Endometrial microvascular endothelial cells (primary cell): ENCODE data around the gene MRPL2. TPM values are rescaled to one million over a fixed set of nuclear protein-coding genes. Genes with fewer than 3 reads are reported as not detected.

Experiments used
- in situ Hi-C: cut with HindIII; loops from 2 replicates; pipeline ENCODE4 v1.10.0; 2017; ENCODE audit warnings: low sequenced_read_pairs, low pct_unique_long_range_greater_than_20kb; ENCODE audit errors: inconsistent ontology term
- total RNA-seq: library from RNA; depleted of rRNA; stranded (reverse); fragments of >200 nt; gene quantifications from one replicate; pipeline ENCODE4 v1.2.3, GENCODE V29; 2015; ENCODE audit errors: inconsistent ontology term

The MRPL2 gene
- total RNA-seq, 1 donor from 2014 or later = 29.3 TPM

DNA sequence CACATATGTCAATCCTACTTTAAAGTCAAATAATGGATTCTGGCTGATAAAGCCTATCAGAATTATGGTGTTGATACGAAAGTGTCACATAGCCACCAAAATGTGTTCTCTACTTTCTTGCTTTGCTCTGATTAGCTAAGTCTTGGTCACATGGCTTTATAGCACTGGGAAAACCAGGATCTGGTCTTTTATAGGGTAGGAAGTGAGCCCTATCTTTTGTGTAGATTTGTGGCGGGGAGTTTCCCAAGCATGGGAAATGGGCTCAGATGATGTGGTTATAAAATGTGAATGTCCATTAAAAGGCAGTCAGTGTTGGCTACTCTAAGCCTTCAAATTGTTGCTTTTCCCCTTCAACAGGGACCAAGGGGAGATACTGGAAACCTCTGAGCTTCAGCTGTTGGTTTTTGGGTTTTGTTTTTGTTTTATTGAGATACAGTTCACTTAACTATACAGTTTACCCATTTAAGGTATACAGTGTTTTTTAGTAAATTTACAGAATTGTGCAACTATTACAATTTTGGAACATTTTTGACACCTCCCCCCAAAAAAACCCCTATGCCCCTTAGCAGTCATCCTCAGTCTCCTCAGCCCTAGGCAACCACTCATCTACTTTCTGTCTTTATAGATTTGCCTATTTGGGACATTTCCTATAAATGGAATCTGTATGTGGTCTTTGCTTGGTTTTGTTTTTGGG is 25.6 kb downstream of the MRPL2 start:
- in situ Hi-C loops = no loop called here

DNA sequence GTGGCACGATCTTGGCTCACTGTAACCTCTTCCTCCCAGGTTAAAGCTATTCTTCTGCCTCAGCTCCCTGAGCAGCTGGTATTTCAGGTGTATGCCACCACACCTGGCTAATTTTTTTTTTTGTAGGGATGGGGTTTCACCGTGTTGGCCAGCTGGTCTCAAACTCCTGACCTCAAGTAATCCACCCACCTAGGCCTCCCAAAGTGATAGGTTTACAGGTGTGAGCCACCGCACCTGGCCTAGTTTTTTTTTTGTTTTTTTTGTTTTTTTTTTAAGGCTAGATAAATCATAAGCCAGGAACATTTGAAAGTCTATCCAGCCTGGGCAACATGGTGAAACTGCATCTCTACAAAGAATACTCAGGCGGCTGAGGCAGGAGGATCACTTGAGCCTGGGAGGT is 26.9 kb downstream of the MRPL2 start:
- in situ Hi-C loops = no loop called here

DNA sequence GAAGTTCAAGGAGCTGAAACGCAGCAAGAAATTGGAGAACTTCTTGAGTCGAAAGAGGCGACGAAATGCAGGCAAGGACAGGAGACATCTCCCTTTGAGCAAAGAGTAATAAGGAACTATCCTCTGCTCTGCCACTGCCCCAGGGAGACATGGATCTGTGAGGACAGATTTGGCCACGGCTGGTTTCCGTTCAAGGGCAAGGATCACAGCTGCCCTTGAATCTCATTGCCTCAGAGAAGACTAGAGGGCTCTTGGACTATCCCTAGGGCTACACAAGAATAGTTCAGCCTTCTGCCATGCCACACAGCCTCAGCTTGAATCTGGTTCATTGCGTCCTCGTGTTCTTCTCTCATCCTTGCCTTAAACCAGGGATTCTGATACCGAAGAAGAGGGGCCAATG is 30.1 kb downstream of the MRPL2 start:
- in situ Hi-C loops = no loop called here

DNA sequence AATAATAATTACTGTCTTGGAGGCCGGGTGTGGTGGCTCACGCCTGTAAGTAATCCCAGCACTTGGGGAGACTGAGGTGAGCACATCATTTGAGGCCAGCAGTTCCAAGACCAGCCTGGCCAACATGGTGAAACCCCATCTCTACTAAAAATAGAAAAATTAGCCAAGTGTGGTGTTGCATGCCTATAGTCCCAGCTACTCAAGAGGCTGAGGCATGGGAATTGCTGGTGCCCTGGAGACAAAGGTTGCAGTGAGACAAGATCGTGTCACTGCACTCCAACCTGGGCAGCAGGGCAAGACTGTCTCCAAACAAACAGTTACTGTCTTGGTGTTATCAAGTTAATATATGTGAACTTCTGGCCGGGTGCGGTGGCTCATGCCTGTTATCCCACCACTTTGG is 32.9 kb downstream of the MRPL2 start:
- in situ Hi-C loops = no loop called here

DNA sequence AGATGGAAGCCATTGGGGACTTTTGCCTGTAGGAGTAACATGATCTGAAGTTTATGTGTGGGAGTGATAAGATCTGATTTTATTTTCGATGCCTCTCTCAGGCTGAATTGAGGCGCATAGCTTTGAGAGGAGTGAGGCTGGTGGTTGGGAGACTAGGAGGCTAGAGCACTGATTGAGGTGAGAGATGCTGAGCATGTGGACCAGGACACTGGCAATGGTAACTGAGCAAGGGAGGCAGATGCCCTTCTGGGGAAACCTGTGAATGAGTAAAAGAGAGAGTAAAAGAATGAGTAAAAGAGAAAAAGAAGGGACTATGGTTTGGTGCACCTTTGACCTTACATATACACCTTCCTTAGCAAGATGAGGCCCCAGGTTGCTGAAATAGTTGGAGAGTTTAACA is 34.8 kb downstream of the MRPL2 start:
- in situ Hi-C loops = no loop called here

DNA sequence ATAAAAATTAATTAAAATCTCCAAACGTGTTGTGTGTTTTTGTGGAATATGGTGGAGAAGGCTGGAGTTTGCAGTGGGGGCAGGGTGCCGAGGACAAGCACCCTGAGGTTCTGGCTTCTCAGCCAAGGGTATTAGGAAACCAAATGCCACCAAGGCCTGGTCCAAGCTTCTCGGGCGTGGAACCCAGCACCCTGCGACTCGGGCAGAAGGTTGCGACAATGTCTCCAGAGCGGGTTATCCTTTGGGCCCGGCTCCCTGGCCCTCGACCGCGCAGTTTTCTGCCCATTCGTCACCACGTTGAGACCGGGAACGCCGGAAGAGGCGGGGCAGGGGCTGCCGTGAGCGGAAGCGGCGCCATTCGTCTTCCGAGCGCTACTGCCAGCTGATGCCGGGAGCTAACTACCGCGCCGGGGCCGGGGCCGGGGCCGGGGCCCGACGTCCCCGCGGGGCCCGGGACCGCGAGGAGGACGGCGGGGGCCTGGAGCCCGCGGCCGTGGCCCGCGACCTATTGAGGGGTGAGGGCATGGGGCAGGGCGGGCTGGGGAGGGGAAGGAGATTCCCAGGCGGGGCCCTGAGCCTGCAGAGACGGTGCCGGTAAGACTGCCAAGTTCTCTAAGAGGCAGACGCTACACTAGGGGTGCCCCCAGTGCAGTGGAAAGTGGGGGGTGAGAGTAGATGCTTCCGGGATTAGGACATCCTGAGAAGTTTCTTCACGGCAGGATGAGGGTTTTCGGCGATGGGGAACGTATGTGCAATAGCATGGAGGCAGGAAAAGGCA is 37.8 kb downstream of the MRPL2 start, which contains the start of gene RRP36:
Gene RRP36 (plus strand): TSS at position 354 of the 778 bp plus-strand sequence. CDS start 32 bp downstream, at position 386.
- in situ Hi-C loops = no loop called here

DNA sequence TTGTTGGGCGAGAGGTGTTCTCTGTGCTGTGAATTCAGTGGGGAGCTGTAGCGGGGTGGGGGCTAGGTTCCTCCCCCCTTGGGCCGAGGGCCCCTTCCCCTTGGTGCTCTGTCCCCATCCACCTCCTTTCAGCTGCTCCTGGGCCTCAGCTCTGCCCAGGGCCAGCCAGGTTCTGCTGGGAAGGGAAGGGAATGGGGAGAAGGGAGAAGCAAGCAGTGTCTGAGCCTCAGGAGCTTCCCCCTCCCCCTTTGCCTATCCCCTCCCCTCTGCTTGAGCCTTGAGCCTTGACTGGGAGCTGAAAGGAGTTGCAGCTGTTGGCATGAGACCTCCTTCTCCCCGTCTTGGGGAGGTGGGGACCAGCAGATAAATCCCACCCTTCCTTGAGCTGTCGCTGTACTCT is 38.4 kb downstream of the MRPL2 start:
- in situ Hi-C loops = no loop called here

DNA sequence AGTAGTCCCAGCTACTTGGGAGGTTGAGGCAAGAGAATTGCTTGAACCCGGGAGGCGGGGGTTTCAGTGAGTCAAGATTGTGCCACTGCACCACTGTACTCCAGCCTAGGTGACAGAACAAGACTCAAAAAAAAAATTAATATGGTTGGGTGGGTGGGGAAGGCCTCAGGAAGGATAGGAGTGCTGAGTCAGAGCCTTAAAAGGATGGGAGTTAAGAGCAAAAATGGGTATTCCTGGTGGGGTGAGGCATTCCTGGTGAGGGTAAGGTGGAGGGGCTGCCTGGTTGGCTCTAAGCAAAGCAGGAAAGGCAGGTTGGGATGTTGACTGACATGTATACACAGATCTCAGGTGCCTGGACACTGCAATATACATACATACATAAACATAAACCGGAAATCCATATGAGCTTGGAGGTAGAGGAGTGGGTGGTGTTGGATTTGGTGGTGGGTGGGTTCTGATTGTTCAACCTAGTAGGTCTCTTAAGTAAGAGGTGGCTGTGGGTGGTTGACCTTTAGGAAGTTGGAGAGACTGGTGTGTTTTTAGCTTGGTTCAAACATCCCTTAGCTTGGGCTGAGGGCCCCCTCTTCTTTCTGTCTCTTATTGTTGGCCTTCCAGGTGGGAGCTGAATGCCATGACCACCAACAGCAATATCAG is 39.1 kb downstream of the MRPL2 start:
- in situ Hi-C loops = no loop called here

DNA sequence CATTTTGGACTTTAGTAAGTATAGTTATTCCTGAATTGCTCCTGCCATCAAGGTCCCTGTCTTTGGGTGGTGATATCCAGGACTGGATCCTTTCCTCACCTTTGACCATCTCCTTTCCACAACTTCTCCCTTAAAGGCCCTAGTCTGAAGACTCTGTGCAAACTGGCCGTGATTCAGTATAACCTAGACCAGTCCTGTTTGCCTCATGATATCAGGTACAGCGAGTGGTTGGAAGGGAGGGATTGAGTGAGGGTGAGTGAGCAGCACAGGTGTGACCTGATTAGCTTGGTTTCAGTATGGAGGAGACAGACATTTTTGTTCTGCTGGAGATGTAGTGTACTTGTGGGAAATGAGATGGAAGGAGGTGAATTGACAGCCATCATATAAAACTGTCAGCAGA is 40.1 kb downstream of the MRPL2 start:
- in situ Hi-C loops = no loop called here

DNA sequence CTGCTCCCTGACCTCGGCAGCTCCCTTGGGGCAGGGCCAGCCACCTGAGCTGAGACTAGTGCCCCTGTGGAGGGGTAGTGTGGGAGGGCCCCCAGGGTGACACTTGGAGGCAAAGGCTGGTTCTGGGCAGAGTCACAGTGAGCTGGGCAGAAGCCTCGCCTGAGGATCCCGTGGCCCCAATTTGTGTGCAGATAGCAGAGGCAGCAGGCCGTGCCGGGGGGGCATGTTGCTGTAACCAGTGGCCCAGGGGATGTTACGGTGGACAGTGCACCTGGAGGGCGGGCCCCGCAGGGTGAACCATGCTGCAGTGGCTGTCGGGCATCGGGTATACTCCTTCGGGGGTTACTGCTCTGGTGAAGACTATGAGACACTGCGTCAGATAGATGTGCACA is 42.3 kb downstream of the MRPL2 start:
- in situ Hi-C loops = no loop called here

DNA sequence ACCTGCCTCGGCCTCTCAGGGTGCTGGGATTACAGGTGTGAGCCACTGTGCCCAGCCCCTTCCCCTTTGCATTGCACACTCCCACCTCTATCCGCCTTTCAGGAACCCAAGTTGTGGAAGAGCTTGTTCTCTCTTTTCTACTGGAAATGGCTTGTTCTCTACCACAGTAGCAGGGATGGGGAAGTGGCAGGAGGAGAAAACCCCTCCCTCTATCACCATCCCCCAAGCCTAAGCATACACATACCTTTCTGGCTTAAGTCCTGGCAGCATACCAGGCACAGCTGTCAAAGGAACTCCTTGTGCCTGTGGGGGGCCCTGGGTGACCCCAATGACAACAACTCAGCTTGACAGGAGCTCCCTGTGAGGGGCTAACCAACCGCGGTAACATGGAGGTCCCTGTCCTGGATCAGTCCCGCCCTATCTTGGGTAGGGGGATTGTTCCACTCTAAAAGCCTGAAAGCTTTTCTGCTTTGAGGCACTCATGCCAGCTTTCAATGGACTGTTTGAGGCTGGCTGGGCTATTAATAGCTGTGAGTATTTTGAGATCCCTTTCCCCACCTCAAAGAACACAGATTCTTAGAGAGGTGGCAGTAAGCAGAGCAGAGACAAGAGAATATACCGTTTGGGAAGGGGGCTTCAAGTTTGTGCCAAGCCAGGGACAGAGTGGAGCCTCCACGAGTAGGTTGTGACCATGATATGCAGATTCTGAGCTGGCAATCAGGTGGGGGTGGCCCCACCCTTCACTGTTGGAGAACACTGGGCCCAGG is 42.9 kb downstream of the MRPL2 start:
- in situ Hi-C loops = no loop called here

DNA sequence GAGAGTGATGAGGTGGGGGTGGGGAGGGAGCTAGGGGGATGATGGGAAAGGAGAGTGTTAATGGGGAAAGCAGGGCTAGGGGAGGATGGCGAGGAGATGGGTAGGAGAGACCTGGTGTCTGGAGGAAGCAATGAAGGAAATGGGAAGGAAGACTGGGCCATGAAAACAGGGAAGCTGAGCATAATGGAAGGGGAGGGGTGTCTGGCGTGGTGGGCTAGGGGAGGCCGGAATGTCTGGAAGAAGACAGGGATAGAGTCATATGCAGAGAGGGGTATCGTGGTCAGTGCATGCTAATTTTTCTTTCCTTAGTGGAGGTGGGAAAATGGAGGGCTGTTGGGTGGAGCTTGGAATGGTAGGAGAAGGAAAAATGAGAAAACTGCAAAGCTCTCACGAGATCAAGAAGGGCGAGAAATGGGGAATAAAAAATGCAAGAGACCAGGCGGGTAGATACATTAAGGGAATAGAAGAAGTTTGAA is 44.8 kb downstream of the MRPL2 start:
- in situ Hi-C loops = no loop called here

DNA sequence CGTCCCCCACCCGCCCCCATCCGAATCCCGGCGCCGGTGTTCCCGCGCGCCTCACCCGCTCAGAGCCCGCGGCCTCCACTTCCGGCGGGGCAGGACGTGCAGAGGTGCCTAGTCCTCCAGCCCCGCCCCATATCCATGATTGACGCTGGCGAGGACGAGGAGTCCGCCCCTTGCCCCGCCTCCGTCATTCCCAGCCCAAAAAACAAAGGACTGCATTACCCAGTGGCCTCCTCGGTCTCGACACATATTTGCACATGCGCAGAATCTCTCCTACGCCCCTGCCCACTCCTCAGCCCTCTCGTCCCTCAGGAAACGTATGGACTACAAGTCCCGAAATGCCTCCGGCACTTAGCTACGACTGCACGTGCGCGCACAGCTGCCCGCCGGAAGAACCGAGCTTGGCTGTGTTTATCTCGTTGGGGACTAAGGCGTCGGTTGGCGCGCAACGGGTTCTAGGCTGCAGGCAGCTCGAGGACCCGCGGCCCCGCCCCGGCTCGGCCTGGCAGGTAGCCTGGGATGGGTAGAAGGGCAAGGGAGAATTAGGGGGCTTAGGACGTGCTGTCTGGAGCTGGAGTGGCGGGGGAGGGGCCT is 45.3 kb downstream of the MRPL2 start, which contains the start of the genes KLHDC3 and MEA1:
Gene KLHDC3 (plus strand): TSS at position 407 of the 591 bp plus-strand sequence. CDS start 2,944 bp downstream, outside the sequence.
Gene MEA1 (minus strand): TSS at position 104 of the 591 bp plus-strand sequence. CDS start 133 bp downstream, outside the sequence.
- in situ Hi-C loops = no loop called here

DNA sequence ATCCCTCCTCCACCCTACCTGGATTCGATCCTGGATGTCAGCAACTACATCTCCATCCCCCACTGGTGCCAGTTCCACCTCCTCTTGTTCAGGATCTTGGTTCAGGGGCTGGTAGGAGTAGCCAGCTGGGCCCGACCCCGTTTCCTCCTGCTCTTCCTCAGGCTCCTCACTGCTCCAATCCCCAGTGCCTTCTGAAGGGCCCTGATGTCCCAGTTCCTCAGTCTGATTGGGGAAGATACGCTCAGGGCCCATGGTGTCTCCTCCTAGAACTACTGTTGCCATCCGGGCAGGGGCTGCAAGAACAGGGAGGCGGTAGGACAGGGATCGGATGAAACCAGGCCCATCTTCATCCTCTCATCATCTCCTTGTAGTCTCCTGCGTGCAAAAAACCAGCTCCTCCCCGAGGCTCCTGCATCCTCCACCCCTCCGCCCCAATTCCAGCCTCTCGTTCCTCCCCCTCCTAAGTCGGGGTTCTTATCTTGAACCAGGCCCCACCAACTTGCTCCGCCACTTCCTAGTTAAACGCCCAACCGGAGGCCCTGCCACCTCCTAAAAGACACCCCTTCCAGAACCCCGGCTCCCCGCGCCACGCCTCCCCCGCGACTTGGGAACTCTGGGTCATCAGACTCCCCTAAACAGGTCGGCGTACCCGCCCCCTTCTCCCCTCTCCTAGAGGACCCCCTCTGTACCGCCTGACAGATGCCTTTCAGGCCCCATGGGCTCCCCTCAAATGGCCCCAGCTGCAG is 46.0 kb downstream of the MRPL2 start:
- in situ Hi-C loops = no loop called here

DNA sequence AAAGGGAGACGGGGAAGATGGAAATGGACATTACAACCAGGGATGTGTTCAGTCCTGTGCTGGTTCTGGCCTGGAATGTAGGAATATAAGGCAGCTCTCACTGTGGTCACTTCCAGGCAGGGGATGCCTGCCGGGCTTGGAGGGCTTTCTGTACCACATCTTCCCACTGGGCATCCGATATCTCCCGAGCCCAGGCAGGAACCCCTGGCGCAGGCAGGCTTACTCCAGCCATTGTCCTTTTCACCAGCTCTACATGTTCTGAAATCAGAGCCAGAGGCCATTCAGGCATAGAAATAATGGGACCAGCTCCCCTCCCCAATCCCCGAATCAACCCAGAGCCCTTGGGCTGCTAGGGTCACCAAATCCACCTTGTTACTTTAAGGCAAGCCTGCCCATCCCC is 46.9 kb downstream of the MRPL2 start:
- in situ Hi-C loops = no loop called here

DNA sequence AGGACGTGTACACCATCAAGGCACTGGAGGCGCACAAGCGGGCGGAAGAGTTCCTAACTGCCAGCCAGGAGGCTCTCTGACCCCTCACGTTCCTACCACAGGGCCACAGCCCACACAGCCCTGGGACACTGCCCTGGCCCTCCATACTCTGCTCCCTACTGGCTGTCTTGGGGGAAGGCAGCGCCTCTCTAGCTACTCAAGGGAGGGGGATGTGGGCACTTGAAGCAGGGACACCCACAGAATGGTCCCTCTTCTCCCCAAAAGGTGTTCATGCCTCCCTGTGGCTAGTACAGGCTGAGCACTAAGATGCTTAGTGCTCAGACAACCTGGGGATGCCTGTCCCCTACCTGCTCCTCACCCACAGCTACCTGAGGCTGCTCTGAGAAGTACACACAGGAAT is 48.0 kb downstream of the MRPL2 start:
- in situ Hi-C loops = no loop called here

DNA sequence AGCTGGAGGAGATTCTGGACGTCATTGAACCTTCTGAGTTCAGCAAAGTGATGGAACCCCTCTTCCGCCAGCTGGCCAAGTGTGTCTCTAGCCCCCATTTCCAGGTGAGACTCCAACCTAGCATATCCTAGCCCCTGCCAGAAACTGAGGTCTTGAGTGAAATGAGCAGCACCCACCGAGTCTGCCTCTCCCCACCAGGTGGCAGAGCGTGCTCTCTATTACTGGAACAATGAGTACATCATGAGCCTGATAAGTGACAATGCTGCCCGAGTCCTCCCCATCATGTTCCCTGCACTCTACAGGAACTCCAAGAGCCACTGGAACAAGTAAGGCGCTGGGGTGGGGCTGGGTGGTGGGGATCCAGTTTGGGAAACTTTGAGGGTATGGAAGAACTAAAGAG is 50.1 kb downstream of the MRPL2 start:
- in situ Hi-C loops = no loop called here

DNA sequence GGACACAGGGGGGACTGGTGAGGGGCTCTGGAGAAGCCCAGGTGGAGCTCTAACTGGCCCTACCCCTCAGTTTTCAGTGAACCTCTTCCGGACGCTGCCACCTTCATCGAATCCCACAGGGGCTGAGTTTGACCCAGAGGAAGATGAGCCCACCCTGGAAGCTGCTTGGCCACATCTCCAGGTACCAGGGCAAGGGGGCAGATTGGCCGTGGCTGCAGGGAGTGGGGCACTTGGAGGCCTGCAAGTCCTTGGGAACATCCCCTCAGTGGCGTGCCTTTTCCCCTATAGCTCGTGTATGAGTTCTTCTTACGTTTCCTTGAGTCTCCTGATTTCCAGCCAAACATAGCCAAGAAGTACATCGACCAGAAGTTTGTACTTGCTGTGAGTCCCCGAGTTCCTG is 52.1 kb downstream of the MRPL2 start:
- in situ Hi-C loops = no loop called here
